Psoas muscle (tissue), 8 donors: ENCODE results near the gene TAF1C. TPM values are rescaled to one million over a fixed set of nuclear protein-coding genes. Genes with fewer than 3 reads are reported as not detected.

Experiments
- ATAC-seq, 4 donors: fragments of 200-7000 bp; cut with Tn5 transposase; one replicate each; pipeline ENCODE4 v1.9.1; 2020; ENCODE audit warnings: moderate library complexity in 3 of 4, mild to moderate bottlenecking in 2 of 4
- DNase-seq, 2 donors: peaks; one replicate each; pipeline ENCODE4 v3.0.0-alpha.2; 2020
- H3K27ac ChIP-seq: fragments of 200-600 bp; one replicate; pipeline ENCODE4 v1.8.0; 2022
- H3K27me3 ChIP-seq, 3 donors: fragments of 200-600 bp in 1 of 3; one replicate each; pipeline versions ENCODE4 v1.6.1 to v1.8.0; 2013 to 2022; ENCODE audit warnings: low read length in 2 of 3, mild to moderate bottlenecking in 2 of 3, moderate library complexity in 1 of 3; ENCODE audit not compliant: insufficient read depth in 3 of 3
- H3K36me3 ChIP-seq, 2 donors: fragments of 200-600 bp in 1 of 2; one replicate each; pipeline versions ENCODE4 v1.6.1 to v1.8.0; 2013 to 2022; ENCODE audit warnings: low read depth in 1 of 2, mild to moderate bottlenecking in 1 of 2, moderate library complexity in 1 of 2; ENCODE audit not compliant: insufficient read depth in 1 of 2
- H3K4me1 ChIP-seq: fragments of 200-600 bp; one replicate; pipeline ENCODE4 v1.8.0; 2022
- H3K4me3 ChIP-seq: fragments of 200-600 bp; one replicate; pipeline ENCODE4 v1.8.0; 2022; ENCODE audit warnings: mild to moderate bottlenecking
- H3K9me3 ChIP-seq: fragments of 200-600 bp; one replicate; pipeline ENCODE4 v1.8.0; 2022
- CTCF ChIP-seq: fragments of 200-600 bp; IDR thresholded peaks from one replicate; pipeline ENCODE4 v1.8.0; 2022; ENCODE audit warnings: antibody characterized with exemption
- WGBS, 3 donors: extraction: QIAGEN DNeasy Blood & Tissue Kit; methylation state at CpG; one replicate each; pipeline versions ENCODE4 v1.1.6 to v1.1.7; 2013; 5-methylcytosine and 5-hydroxymethylcytosine counted together
- intact Hi-C, 2 donors: fragments of 100-400 bp; cut with DNase I; formaldehyde crosslinking; loops; one replicate each; pipeline versions ENCODE4 v1.11.0 to v1.14.2; 2022
- polyA plus RNA-seq, 3 donors: library from polyadenylated mRNA; stranded (reverse); fragments of 200-250 nt; gene quantifications; one replicate each; pipeline ENCODE4 v1.2.3, GENCODE V29; 2013
- total RNA-seq, 4 donors: library from RNA; stranded (reverse); fragmentation: NEBNext Ultra II Directional in 2 of 4; extraction: Animal tissue kit (Norgen Biotek cat#: 25700) in 2 of 4; gene quantifications; one replicate each; pipeline versions ENCODE4 v1.2.1 to v1.2.4, GENCODE V29; 2021 to 2023
- donor health status: healthy with polysubstance abuse.
- donor health status: DM: no; HTN: no; CAD: no; lungs with moderate emphysema.
- donor health status: Bipolar disorder and iron deficiency.
- donor health status: healthy.
- donor health status: DM: yes; HTN: yes; CAD: no.
- donor health status: DM: no; HTN: no; CAD: no.
- donor health status: DM: no; HTN: no; CAD: no.
- donor health status: DM: yes; HTN: yes; CAD: no.

The TAF1C gene
- total and polyA plus RNA-seq, 7 donors = 8.3 to 24.4 (median 18.3) TPM

GRCh38 chr16:84215531-84215930, 28.7 kb upstream of the TAF1C start:
- Histone ChIP-seq H3K4me3 (no peak overlapping the region), H3K27ac (no peak overlapping the region), H3K27me3 (no peaks in the 10 kb centered on the region), H3K4me1 (peaks cover 5% of the 10 kb centered on the region), H3K36me3 (no peaks in the 10 kb centered on the region), H3K9me3 (no peaks in the 10 kb centered on the region)
- DNase-seq (no peak), ATAC-seq (no peak)
- 82 to 92% (median 88%) methylated on average over 5 of the region's 5 CpGs for WGBS, 3 donors
- no peak for TF ChIP-seq CTCF
- intact Hi-C loops = no loop called here

DNA sequence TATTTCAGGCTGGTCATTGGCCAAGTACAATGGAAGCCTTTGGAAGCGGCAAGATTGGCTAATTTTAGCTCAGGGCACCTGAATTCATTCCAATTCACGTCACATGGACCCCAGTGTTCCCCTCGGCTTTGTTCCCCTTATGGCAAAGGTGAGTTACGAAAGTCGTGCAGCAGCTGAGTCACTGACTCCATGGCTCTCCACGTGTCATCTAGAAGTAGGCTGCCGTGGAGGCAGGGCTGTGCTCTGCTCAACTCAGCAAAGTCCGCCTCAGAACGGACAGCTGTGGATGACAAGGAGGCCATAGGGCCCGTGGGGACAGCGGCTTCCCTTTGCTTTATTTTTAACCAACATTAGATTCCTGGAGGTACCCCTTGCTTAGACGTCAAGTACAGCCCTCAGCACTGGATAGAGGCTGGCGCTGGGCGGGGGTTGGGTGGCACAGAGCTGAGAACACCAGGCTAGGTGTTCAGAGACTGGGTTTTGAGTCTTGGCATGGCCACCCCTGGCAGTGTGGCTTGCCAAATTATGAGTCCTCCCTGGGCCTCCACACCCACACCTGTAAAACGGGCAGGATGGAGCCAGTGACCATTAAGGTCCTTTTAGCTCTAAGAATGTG, 27.7 kb upstream of the TAF1C start:
- H3K4me1 ChIP-seq = peaks cover 5% of the 10 kb centered on the region
- no peaks in the 10 kb centered on the region for H3K27me3 ChIP-seq
- peak overlapping the region; percentile 36 for H3K27ac ChIP-seq
- TF ChIP-seq CTCF = no peak
- no peaks in the 10 kb centered on the region for H3K9me3 ChIP-seq
- WGBS, 3 donors = 35 to 56% (median 42%) methylated on average over 15 of the region's 15 CpGs
- no peaks in the 10 kb centered on the region for H3K36me3 ChIP-seq
- ATAC-seq (peak; percentile 91 to 96 (median 94)), DNase-seq (peak; percentile 35 to 74)
- H3K4me3 ChIP-seq = no peak overlapping the region
- intact Hi-C loops = no loop called here

DNA sequence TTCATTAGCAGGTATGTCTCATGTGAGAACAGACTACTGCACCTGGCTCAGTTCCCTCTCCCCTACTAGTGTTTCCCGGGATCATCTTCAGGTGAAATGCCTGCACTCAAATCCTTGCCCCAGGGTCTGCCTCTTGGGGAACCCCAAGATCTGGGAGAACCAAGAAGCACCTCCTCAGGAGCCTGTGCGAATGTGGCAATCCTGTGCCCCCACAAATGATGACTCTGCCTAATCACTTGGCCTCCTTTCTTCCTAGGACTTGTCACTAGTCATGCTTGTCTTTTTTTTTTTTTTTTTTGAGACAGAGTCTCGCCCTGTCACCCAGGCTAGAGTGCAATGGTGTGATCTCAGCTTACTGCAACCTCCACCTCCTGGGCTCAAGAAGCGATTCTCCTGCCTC, 25.8 kb upstream of the TAF1C start:
- Histone ChIP-seq H3K4me1 (peaks cover 5% of the 10 kb centered on the region), H3K4me3 (no peak overlapping the region), H3K9me3 (no peaks in the 10 kb centered on the region), H3K27me3 (no peaks in the 10 kb centered on the region), H3K27ac (no peak overlapping the region), H3K36me3 (no peaks in the 10 kb centered on the region)
- intact Hi-C loops = no loop called here
- 88 to 91% (median 88%) methylated on average over 4 of the region's 4 CpGs for WGBS, 3 donors
- ATAC-seq = no peak
- no peak for DNase-seq
- no peak for TF ChIP-seq CTCF

DNA sequence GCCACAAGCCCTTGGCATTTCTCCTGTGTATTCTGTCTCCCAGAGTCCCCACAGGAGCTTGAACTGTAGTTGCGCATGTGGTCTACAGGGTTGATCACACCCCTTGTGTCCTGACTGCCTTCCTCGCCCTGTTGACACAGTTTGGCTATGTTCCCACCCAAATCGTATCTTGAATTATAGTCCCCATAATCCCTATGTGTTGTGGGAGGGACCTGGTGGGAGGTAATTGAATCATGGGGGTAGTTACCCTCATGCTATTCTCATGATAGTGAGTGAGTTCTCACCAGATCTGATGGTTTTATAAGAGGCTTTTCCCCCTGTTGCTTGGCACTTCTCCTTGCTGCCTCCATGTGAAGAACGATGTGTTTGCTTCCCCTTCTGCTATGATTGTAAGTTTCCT, 25.3 kb upstream of the TAF1C start:
- H3K36me3 ChIP-seq = no peaks in the 10 kb centered on the region
- WGBS, 3 donors = 43 to 52% (median 48%) methylated on average over 4 of the region's 4 CpGs
- no peaks in the 10 kb centered on the region for H3K9me3 ChIP-seq
- peaks cover 5% of the 10 kb centered on the region for H3K4me1 ChIP-seq
- intact Hi-C loops = no loop called here
- H3K27me3 ChIP-seq = no peaks in the 10 kb centered on the region
- ATAC-seq (no peak), DNase-seq (no peak)
- no peak for TF ChIP-seq CTCF
- no peak overlapping the region for H3K4me3 ChIP-seq
- no peak overlapping the region for H3K27ac ChIP-seq

- TF ChIP-seq CTCF = no peak
- WGBS, 3 donors = 77 to 85% (median 85%) methylated on average over 2 of the region's 2 CpGs
- Histone ChIP-seq H3K4me3 (no peak overlapping the region), H3K27me3 (no peaks in the 10 kb centered on the region), H3K27ac (no peak overlapping the region), H3K9me3 (no peaks in the 10 kb centered on the region), H3K4me1 (peaks cover 5% of the 10 kb centered on the region), H3K36me3 (no peaks in the 10 kb centered on the region)
- intact Hi-C loops = no loop called here
- ATAC-seq = no peak
- DNase-seq = no peak
Measured at GRCh38 chr16:84209989-84210388, 23.1 kb upstream of the TAF1C start.
